Gastroesophageal sphincter (tissue), 4 donors: ENCODE measurements around the gene ATP11A. TPM values are rescaled to one million over a fixed set of nuclear protein-coding genes. Genes with fewer than 3 reads are reported as not detected.

ENCODE experiments used
- ATAC-seq: fragments of 150-250 bp; one replicate; pipeline ENCODE4 v1.9.1; 2016; ENCODE audit warnings: mild to moderate bottlenecking, moderate library complexity
- H3K27ac ChIP-seq, 4 donors: fragments of 200-600 bp; sonication (generic) in 3 of 4; 1 replicate in 3 of 4; 2 replicates in 1 of 4; pipeline ENCODE4 v1.5.1; 2016 to 2019
- H3K27me3 ChIP-seq: fragments of 200-600 bp; sonication (generic); one replicate; pipeline ENCODE4 v1.5.1; 2019
- H3K36me3 ChIP-seq, 2 donors: fragments of 200-600 bp; sonication (generic); one replicate each; pipeline ENCODE4 v1.5.1; 2019; ENCODE audit warnings: control low read depth in 1 of 2
- H3K4me1 ChIP-seq, 3 donors: fragments of 200-600 bp; sonication (generic); 1 replicate in 2 of 3; 2 replicates in 1 of 3; pipeline ENCODE4 v1.5.1; 2016 to 2019; ENCODE audit warnings: control low read depth in 2 of 3
- H3K4me3 ChIP-seq, 2 donors: fragments of 200-600 bp; sonication (generic); one replicate each; pipeline ENCODE4 v1.5.1; 2019; ENCODE audit warnings: mild to moderate bottlenecking in 1 of 2, moderate library complexity in 1 of 2
- H3K9me3 ChIP-seq, 3 donors: fragments of 200-600 bp; sonication (generic); one replicate each; pipeline ENCODE4 v1.5.1; 2017 to 2019; ENCODE audit warnings: control low read depth in 2 of 3
- CTCF ChIP-seq, 4 experiments: fragments of 200-600 bp in 2 of 4; fragments of 450-650 bp in 2 of 4; sonication (generic) in 1 of 4; IDR thresholded peaks; one replicate each; pipeline ENCODE4 v1.5.1; 2017 to 2019; ENCODE audit warnings: antibody characterized with exemption in 4 of 4, mild to moderate bottlenecking in 2 of 4, moderate library complexity in 2 of 4
- EP300 ChIP-seq: sonication (generic); formaldehyde crosslinking; IDR thresholded peaks from one replicate; pipeline ENCODE4 v1.6.1; 2017; ENCODE audit warnings: antibody characterized with exemption, mild to moderate bottlenecking
- POLR2A ChIP-seq, 2 donors: fragments of 450-650 bp; IDR thresholded peaks; one replicate each; pipeline ENCODE4 v1.6.1; 2017; ENCODE audit warnings: antibody characterized with exemption in 2 of 2, mild to moderate bottlenecking in 2 of 2, moderate library complexity in 1 of 2
- POLR2AphosphoS5 ChIP-seq: sonication (generic); formaldehyde crosslinking; IDR thresholded peaks from one replicate; pipeline ENCODE4 v1.6.1; 2017; ENCODE audit warnings: antibody characterized with exemption
- WGBS, 2 donors: methylation state at CpG; one replicate each; pipeline ENCODE4 v1.1.5; 2018; ENCODE audit warnings: low coverage in 1 of 2; 5-methylcytosine and 5-hydroxymethylcytosine counted together
- total RNA-seq, 4 donors: library from RNA; depleted of rRNA; stranded (reverse); fragments of >200 nt; gene quantifications; one replicate each; pipeline ENCODE4 v1.1.0, GENCODE V29; 2016

ATP11A gene
- total RNA-seq, 4 donors from 2014 or later: 12.9 to 21.7 (median 17.1) TPM

GRCh38 chr13:112877976-112878955 is 188.4 kb downstream of the ATP11A start:
- Histone ChIP-seq H3K4me3 (no peak overlapping the region), H3K9me3 (no peaks in the 10 kb centered on the region), H3K36me3 (peaks cover 0 to 77% of the 10 kb centered on the region in 2 donors), H3K4me1 (peaks cover 0 to 11% (median 0%) of the 10 kb centered on the region in 3 donors), H3K27ac (no peak overlapping the region), H3K27me3 (no peaks in the 10 kb centered on the region)
- no peak for ATAC-seq
- 80 to 100% methylated on average over 2 to 11 of the region's 28 CpGs for WGBS, 2 donors
- TF ChIP-seq CTCF (IDR thresholded peaks at IDR 0.05): no peak
- no peak for TF ChIP-seq POLR2A (IDR thresholded peaks at IDR 0.05)
- no peak for TF ChIP-seq POLR2AphosphoS5
- TF ChIP-seq EP300: no peak

- no peaks in the 10 kb centered on the region for H3K27me3 ChIP-seq
- no peak for ATAC-seq
- TF ChIP-seq POLR2AphosphoS5: no peak
- TF ChIP-seq POLR2A (IDR thresholded peaks at IDR 0.05): no peak
- TF ChIP-seq EP300: no peak
- no peak for TF ChIP-seq CTCF (IDR thresholded peaks at IDR 0.05)
- no peaks in the 10 kb centered on the region for H3K9me3 ChIP-seq
- no peak overlapping the region for H3K4me3 ChIP-seq
- no peak overlapping the region for H3K27ac ChIP-seq
- WGBS, 2 donors: 71 to 73% methylated on average over 13 to 20 of the region's 20 CpGs
- peaks cover 0 to 5% (median 0%) of the 10 kb centered on the region in 3 donors for H3K4me1 ChIP-seq
- peaks cover 0 to 80% of the 10 kb centered on the region in 2 donors for H3K36me3 ChIP-seq
Observed at GRCh38 chr13:112879283-112879833, 189.5 kb downstream of the ATP11A start.

DNA sequence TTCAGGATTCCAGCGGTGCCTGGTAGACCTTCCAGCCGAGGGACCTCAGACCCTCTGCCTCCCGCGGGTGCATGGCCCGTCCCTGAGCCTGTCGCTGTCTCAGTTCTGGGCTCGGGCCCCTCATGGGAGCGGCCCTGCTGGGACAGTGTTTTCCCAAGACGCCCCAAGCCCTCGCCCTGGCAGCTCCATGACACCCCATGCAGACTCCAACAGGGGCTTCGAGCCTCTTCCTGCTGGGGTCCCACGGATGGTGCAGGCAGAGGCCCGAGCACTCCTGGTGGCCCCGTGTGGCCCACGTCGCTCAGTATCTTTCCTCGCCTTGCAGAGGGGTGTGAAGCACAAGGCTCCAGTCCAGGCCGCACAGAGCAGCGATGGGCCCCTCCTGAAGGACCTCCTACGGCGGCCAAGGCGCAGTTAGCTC is 190.4 kb downstream of the ATP11A start:
- Histone ChIP-seq H3K27ac (no peak overlapping the region), H3K27me3 (no peaks in the 10 kb centered on the region), H3K36me3 (peaks cover 0 to 78% of the 10 kb centered on the region in 2 donors), H3K4me3 (no peak overlapping the region), H3K9me3 (no peaks in the 10 kb centered on the region), H3K4me1 (no peaks in the 10 kb centered on the region)
- no peak for ATAC-seq
- no CpG with 5 or more reads among the region's 22 CpGs for WGBS, 2 donors
- TF ChIP-seq POLR2AphosphoS5 (no peak), POLR2A (IDR thresholded peaks at IDR 0.05) (no peak), CTCF (IDR thresholded peaks at IDR 0.05) (no peak), EP300 (no peak)

DNA sequence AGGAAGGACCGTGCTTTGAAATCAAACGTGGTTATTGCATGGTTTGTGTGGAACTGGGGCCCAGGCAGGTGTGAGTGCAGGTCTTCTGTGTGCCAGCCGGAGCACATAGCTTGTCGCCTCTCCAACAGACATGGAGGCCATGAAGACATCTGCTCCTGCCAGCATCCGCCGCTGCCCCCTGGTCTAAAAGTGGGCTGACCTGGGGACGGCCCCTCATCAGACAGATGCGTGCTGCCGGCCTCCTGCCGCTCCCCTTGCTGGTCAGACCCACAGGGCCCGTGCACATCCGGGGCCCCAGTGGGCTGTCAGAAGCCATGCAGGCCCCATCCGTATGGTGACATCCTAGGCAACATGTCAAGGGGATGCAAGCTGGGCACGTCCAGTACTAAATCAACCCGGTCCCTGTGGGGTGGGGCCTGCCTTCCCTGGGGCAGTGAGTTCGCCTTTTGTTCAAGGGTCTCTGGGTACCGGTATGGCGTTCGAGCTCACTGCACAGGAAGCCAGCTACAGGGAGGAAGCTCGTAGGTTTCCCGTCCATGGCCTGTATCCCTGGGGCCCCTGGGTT is 191.2 kb downstream of the ATP11A start:
- H3K36me3 ChIP-seq: peaks cover 0 to 71% of the 10 kb centered on the region in 2 donors
- 92% methylated on average over 6 of the region's 21 CpGs; no CpG with 5 or more reads in 1 of the 2 donors for WGBS, 2 donors

More for the DNA sequence above, 191.2 kb downstream of the ATP11A start:
- no peak overlapping the region for H3K4me3 ChIP-seq
- ATAC-seq: no peak
- peaks cover 0 to 7% (median 6%) of the 10 kb centered on the region in 3 donors for H3K4me1 ChIP-seq
- H3K9me3 ChIP-seq: no peaks in the 10 kb centered on the region
- TF ChIP-seq EP300: no peak
- TF ChIP-seq POLR2A (IDR thresholded peaks at IDR 0.05): no peak
- no peak for TF ChIP-seq POLR2AphosphoS5
- TF ChIP-seq CTCF (IDR thresholded peaks at IDR 0.05): no peak
- H3K27ac ChIP-seq: no peak overlapping the region
- H3K27me3 ChIP-seq: no peaks in the 10 kb centered on the region
